Panc1 (cell line): Measurements from ENCODE around the gene ABHD17A. TPM values are rescaled to one million over a fixed set of nuclear protein-coding genes. Genes with fewer than 3 reads are reported as not detected.

Experiments used
- ATAC-seq: fragments of 200-7000 bp; cut with Tn5 transposase; 2 replicates; pipeline ENCODE4 v1.9.1; 2020; ENCODE audit warnings: mild to moderate bottlenecking, moderate library complexity
- BruUV-seq: library from RNA; stranded (reverse); fragments of 400-500 nt; replicated peaks from 2 replicates; lab custom pipeline; 2021; lab: Mats Ljungman, UMichigan
- CTCF ChIA-PET: fragments of 300-600 bp; sonication (Branson Sonifier 250); formaldehyde crosslinking; loops from one replicate; lab custom pipeline; 2022; ENCODE audit warnings: antibody characterized with exemption; lab: Charles Lee
- POLR2A ChIA-PET: fragments of 300-600 bp; sonication (Branson Sonifier 250); formaldehyde crosslinking; loops from one replicate; lab custom pipeline; 2022; ENCODE audit warnings: antibody characterized with exemption; lab: Charles Lee
- DNase-seq: peaks from one replicate; pipeline ENCODE4 v3.0.0-alpha.2; 2010; ENCODE audit warnings: low read depth, low spot score
- H3K27ac ChIP-seq: 2 replicates; pipeline ENCODE4 v1.5.1; 2011; ENCODE audit warnings: mild to moderate bottlenecking, low read length, inconsistent platforms
- H3K27me3 ChIP-seq: fragments of 200-500 bp; sonication (Bioruptor generic); 2 replicates; pipeline ENCODE4 v1.6.0; 2014; ENCODE audit warnings: low read length, inconsistent platforms; ENCODE audit not compliant: control insufficient read depth, insufficient read depth
- H3K36me3 ChIP-seq: fragments of 200-500 bp; sonication (Bioruptor generic); 2 replicates; pipeline ENCODE4 v1.5.1; 2014; ENCODE audit warnings: inconsistent platforms, mild to moderate bottlenecking, low read length, moderate library complexity; ENCODE audit not compliant: control insufficient read depth, insufficient read depth
- H3K4me1 ChIP-seq: 2 replicates; pipeline ENCODE4 v1.5.1; 2011; ENCODE audit warnings: inconsistent platforms, mild to moderate bottlenecking, low read length, moderate library complexity; ENCODE audit not compliant: control insufficient read depth, insufficient read depth
- H3K4me3 ChIP-seq, 2 experiments: 2 replicates each; pipeline ENCODE4 v1.5.1; 2011 to 2012; ENCODE audit warnings: low read depth in 2 of 2, low read length in 2 of 2, mild to moderate bottlenecking in 2 of 2, inconsistent platforms in 1 of 2, moderate library complexity in 1 of 2
- H3K9me3 ChIP-seq: fragments of 200-500 bp; sonication (Bioruptor generic); 2 replicates; pipeline ENCODE4 v1.5.1; 2014; ENCODE audit warnings: low read depth, mild to moderate bottlenecking, inconsistent platforms, low read length, moderate library complexity; ENCODE audit not compliant: control insufficient read depth, insufficient read depth
- POLR2AphosphoS5 ChIP-seq: IDR thresholded peaks from 2 replicates; pipeline ENCODE4 v1.6.1; 2012; ENCODE audit warnings: mild to moderate bottlenecking, low read depth, low read length, moderate library complexity
- SIN3A ChIP-seq: IDR thresholded peaks from 2 replicates; pipeline ENCODE4 v1.6.1; 2012; ENCODE audit warnings: low read depth, mild to moderate bottlenecking, low read length, moderate library complexity, borderline replicate concordance; ENCODE audit not compliant: insufficient read depth
- TCF7L2 ChIP-seq: IDR thresholded peaks from 2 replicates; pipeline ENCODE4 v1.6.1; 2011; ENCODE audit warnings: mild to moderate bottlenecking, low read depth, low read length, inconsistent platforms
- in situ Hi-C: cut with HindIII; loops from 2 replicates; pipeline ENCODE4 v1.10.0; 2016; ENCODE audit warnings: low sequenced_read_pairs, low pct_unique_long_range_greater_than_20kb
- intact Hi-C: fragments of 100-400 bp; cut with micrococcal nuclease; formaldehyde crosslinking; loops from one replicate; pipeline ENCODE4 v1.10.0; 2022; ENCODE audit not compliant: unreplicated experiment
- total RNA-seq: library from RNA; stranded (reverse); gene quantifications from one replicate; pipeline ENCODE4 v1.2.1, GENCODE V29; 2021; ENCODE audit not compliant: unreplicated experiment
- TF ChIP-seq, protein P1 (sequence below): fragments of 450-650 bp; IDR thresholded peaks from 2 replicates; pipeline ENCODE4 v1.5.1; 2017; ENCODE audit warnings: mild to moderate bottlenecking
- TF ChIP-seq, protein P2 (sequence below), 2 experiments: IDR thresholded peaks; 2 replicates each; pipeline ENCODE4 v1.6.1; 2011 to 2012; ENCODE audit warnings: low read depth in 2 of 2, control low read depth in 1 of 2, low read length in 1 of 2, mild to moderate bottlenecking in 1 of 2, moderate library complexity in 1 of 2; ENCODE audit not compliant: insufficient read depth in 1 of 2

ABHD17A gene
- total RNA-seq, 1 experiment from 2014 or later, result 57.1 TPM

DNA sequence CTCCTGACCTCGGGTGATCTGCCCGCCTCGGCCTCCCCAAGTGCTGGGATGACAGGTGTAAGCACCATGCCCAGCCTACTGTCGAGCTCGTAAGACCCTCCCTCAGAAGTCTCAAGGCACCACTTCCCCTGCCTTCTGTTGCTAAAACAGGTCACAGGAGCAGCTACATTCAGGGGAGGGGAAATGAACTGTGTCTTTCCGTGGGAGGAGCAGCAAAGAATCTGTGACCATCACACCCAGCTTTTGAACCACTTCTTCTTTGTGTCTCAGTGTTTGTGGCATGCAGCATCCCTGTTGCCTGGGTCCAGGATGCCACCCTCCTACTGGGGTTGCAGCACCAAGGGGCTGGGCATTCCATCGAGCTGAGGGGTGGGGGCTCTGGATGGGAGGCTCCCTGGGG, 47.9 kb upstream of the ABHD17A start:
- ATAC-seq, result no peak
- Histone ChIP-seq H3K36me3 (no peaks in the 10 kb centered on the region), H3K27ac (no peak overlapping the region), H3K4me1 (no peaks in the 10 kb centered on the region; the same call in 1 of the 2 replicates), H3K27me3 (no peaks in the 10 kb centered on the region), H3K9me3 (no peaks in the 10 kb centered on the region; the same call in 1 of the 2 replicates), H3K4me3 (no peak overlapping the region)
- intact Hi-C loops (no loop called here), in situ Hi-C loops (no loop called here)
- BruUV-seq, result no TSS peak
- ChIA-PET CTCF (no interaction called here), POLR2A (no interaction called here)
- no peak for DNase-seq
- TF ChIP-seq, protein P1, sequence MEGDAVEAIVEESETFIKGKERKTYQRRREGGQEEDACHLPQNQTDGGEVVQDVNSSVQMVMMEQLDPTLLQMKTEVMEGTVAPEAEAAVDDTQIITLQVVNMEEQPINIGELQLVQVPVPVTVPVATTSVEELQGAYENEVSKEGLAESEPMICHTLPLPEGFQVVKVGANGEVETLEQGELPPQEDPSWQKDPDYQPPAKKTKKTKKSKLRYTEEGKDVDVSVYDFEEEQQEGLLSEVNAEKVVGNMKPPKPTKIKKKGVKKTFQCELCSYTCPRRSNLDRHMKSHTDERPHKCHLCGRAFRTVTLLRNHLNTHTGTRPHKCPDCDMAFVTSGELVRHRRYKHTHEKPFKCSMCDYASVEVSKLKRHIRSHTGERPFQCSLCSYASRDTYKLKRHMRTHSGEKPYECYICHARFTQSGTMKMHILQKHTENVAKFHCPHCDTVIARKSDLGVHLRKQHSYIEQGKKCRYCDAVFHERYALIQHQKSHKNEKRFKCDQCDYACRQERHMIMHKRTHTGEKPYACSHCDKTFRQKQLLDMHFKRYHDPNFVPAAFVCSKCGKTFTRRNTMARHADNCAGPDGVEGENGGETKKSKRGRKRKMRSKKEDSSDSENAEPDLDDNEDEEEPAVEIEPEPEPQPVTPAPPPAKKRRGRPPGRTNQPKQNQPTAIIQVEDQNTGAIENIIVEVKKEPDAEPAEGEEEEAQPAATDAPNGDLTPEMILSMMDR, result no peak
- TF ChIP-seq, protein P2, sequence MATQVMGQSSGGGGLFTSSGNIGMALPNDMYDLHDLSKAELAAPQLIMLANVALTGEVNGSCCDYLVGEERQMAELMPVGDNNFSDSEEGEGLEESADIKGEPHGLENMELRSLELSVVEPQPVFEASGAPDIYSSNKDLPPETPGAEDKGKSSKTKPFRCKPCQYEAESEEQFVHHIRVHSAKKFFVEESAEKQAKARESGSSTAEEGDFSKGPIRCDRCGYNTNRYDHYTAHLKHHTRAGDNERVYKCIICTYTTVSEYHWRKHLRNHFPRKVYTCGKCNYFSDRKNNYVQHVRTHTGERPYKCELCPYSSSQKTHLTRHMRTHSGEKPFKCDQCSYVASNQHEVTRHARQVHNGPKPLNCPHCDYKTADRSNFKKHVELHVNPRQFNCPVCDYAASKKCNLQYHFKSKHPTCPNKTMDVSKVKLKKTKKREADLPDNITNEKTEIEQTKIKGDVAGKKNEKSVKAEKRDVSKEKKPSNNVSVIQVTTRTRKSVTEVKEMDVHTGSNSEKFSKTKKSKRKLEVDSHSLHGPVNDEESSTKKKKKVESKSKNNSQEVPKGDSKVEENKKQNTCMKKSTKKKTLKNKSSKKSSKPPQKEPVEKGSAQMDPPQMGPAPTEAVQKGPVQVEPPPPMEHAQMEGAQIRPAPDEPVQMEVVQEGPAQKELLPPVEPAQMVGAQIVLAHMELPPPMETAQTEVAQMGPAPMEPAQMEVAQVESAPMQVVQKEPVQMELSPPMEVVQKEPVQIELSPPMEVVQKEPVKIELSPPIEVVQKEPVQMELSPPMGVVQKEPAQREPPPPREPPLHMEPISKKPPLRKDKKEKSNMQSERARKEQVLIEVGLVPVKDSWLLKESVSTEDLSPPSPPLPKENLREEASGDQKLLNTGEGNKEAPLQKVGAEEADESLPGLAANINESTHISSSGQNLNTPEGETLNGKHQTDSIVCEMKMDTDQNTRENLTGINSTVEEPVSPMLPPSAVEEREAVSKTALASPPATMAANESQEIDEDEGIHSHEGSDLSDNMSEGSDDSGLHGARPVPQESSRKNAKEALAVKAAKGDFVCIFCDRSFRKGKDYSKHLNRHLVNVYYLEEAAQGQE (IDR thresholded peaks at IDR 0.05; ENCODE audit: insufficient read depth in 1 of 2, low read depth in 2 of 2, low read length in 1 of 2), result no peak
- TF ChIP-seq POLR2AphosphoS5, result no peak
- TF ChIP-seq SIN3A, result no peak
- TF ChIP-seq TCF7L2, result no peak

DNA sequence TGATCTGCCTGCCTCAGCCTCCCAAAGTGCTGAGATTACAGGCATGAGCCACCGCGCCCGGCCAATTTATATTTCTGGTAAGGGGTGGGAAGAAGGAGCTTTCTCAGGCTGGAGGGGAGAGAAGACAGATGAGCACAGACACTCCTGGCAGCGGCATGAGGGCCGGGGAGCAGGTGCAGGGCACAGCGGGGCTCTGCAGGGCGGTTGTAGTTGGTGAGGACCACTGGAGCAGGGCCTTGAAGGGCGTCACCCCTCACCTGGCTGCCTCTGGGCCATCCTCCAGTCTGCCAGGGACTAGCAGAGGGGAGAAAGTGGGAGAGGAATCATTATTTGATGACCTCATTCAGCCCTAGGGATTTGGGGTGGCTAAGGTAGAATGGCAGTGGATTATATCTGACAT, 47.1 kb upstream of the ABHD17A start:
- in situ Hi-C loops (no loop called here), intact Hi-C loops (no loop called here)
- DNase-seq (no peak), ATAC-seq (no peak)
- no TSS peak for BruUV-seq
- CTCF ChIA-PET, result interaction anchor here (0.6 kb wide), 1 partner anchor 145 kb away, joined by 3 read pairs; no protein-coding TSS in a partner anchor
- POLR2A ChIA-PET, result no interaction called here
- no peak overlapping the region for H3K27ac ChIP-seq
- H3K36me3 ChIP-seq, result no peaks in the 10 kb centered on the region
- H3K4me3 ChIP-seq, result no peak overlapping the region
- TF ChIP-seq, protein P1, result no peak
- TF ChIP-seq SIN3A (no peak), POLR2AphosphoS5 (no peak), TCF7L2 (no peak)
- TF ChIP-seq, protein P2 (IDR thresholded peaks at IDR 0.05; ENCODE audit: insufficient read depth in 1 of 2, low read depth in 2 of 2, low read length in 1 of 2), result no peak
- no peaks in the 10 kb centered on the region; the same call in 1 of the 2 replicates for H3K9me3 ChIP-seq
- no peaks in the 10 kb centered on the region for H3K27me3 ChIP-seq
- no peaks in the 10 kb centered on the region; the same call in 1 of the 2 replicates for H3K4me1 ChIP-seq
